ACC112 (cell line): Measurements from ENCODE around the gene PIGU.

Experiments
- H2AFZ ChIP-seq: fragments of 200-600 bp; sonication (generic); one replicate; pipeline ENCODE4 v1.6.0; 2017; ENCODE audit warnings: antibody characterized with exemption, low read length; ENCODE audit not compliant: unreplicated experiment
- H3K27ac ChIP-seq: fragments of 200-600 bp; sonication (generic); 2 replicates; pipeline ENCODE4 v1.5.1; 2014; ENCODE audit warnings: low read depth, mild to moderate bottlenecking, antibody characterized with exemption, low read length, moderate library complexity
- H3K27me3 ChIP-seq: fragments of 200-600 bp; sonication (generic); 2 replicates; pipeline ENCODE4 v1.6.1; 2014; ENCODE audit warnings: mild to moderate bottlenecking, antibody characterized with exemption, low read length, moderate library complexity, mixed read lengths; ENCODE audit not compliant: insufficient read depth
- H3K36me3 ChIP-seq: fragments of 200-600 bp; sonication (generic); 2 replicates; pipeline ENCODE4 v1.6.1; 2016; ENCODE audit warnings: mild to moderate bottlenecking, antibody characterized with exemption, low read length, moderate library complexity, mixed read lengths; ENCODE audit not compliant: insufficient read depth
- H3K4me1 ChIP-seq: fragments of 200-600 bp; sonication (generic); one replicate; pipeline ENCODE4 v1.6.1; 2016; ENCODE audit warnings: low read length, mixed read lengths; ENCODE audit not compliant: insufficient read depth, unreplicated experiment, control insufficient read depth
- H3K4me3 ChIP-seq: fragments of 200-600 bp; sonication (generic); 2 replicates; pipeline ENCODE4 v1.5.1; 2014; ENCODE audit warnings: mild to moderate bottlenecking, low read depth, low read length
- H3K79me2 ChIP-seq: fragments of 200-600 bp; sonication (generic); one replicate; pipeline ENCODE4 v1.6.0; 2016; ENCODE audit warnings: low read length; ENCODE audit not compliant: control insufficient read depth, unreplicated experiment, insufficient read depth

PIGU gene

GRCh38 chr20:34538671-34539123, 138.2 kb downstream of the PIGU start:
- Histone ChIP-seq H3K79me2 (no peaks in the 10 kb centered on the region), H3K4me1 (no peaks in the 10 kb centered on the region), H3K36me3 (peaks cover 21% of the 10 kb centered on the region; the same call in 1 of the 2 replicates), H3K27ac (no peak overlapping the region), H3K27me3 (no peaks in the 10 kb centered on the region), H2AFZ (no peak overlapping the region), H3K4me3 (no peak overlapping the region)

- Histone ChIP-seq H3K27me3 (no peaks in the 10 kb centered on the region), H3K4me3 (no peak overlapping the region), H2AFZ (no peak overlapping the region), H3K36me3 (peaks cover 24% of the 10 kb centered on the region; the same call in 1 of the 2 replicates), H3K27ac (no peak overlapping the region), H3K4me1 (no peaks in the 10 kb centered on the region), H3K79me2 (no peaks in the 10 kb centered on the region)
These were observed 139.2 kb downstream of the PIGU start for GRCh38 chr20:34537651-34538050.

GRCh38 chr20:34536798-34537394, 140.0 kb downstream of the PIGU start:
- H3K4me1 ChIP-seq: no peaks in the 10 kb centered on the region
- H3K36me3 ChIP-seq: peaks cover 27% of the 10 kb centered on the region; the same call in 1 of the 2 replicates
- H3K4me3 ChIP-seq: no peak overlapping the region
- no peak overlapping the region for H2AFZ ChIP-seq
- H3K27me3 ChIP-seq: no peaks in the 10 kb centered on the region
- no peak overlapping the region for H3K27ac ChIP-seq
- H3K79me2 ChIP-seq: peaks cover 3% of the 10 kb centered on the region

- Histone ChIP-seq H3K79me2 (peaks cover 3% of the 10 kb centered on the region), H3K27ac (no peak overlapping the region), H3K4me3 (no peak overlapping the region), H3K36me3 (peaks cover 24% of the 10 kb centered on the region; the same call in 1 of the 2 replicates), H3K27me3 (no peaks in the 10 kb centered on the region), H2AFZ (no peak overlapping the region), H3K4me1 (no peaks in the 10 kb centered on the region)
These were observed 141.0 kb downstream of the PIGU start for GRCh38 chr20:34535857-34536256.

- no peak overlapping the region for H3K27ac ChIP-seq
- no peaks in the 10 kb centered on the region for H3K27me3 ChIP-seq
- H2AFZ ChIP-seq: no peak overlapping the region
- H3K36me3 ChIP-seq: peaks cover 25% of the 10 kb centered on the region; the same call in 1 of the 2 replicates
- no peak overlapping the region for H3K4me3 ChIP-seq
- no peaks in the 10 kb centered on the region for H3K4me1 ChIP-seq
- H3K79me2 ChIP-seq: peaks cover 3% of the 10 kb centered on the region
These were observed 141.5 kb downstream of the PIGU start for GRCh38 chr20:34535301-34535840.

- no peak overlapping the region for H3K4me3 ChIP-seq
- H2AFZ ChIP-seq: no peak overlapping the region
- H3K4me1 ChIP-seq: no peaks in the 10 kb centered on the region
- peaks cover 3% of the 10 kb centered on the region for H3K79me2 ChIP-seq
- no peaks in the 10 kb centered on the region for H3K27me3 ChIP-seq
- H3K36me3 ChIP-seq: peaks cover 32% of the 10 kb centered on the region; the same call in 1 of the 2 replicates
- H3K27ac ChIP-seq: no peak overlapping the region
These were observed 142.3 kb downstream of the PIGU start for GRCh38 chr20:34534391-34535165.

- H3K79me2 ChIP-seq: peaks cover 6% of the 10 kb centered on the region
- H2AFZ ChIP-seq: no peak overlapping the region
- H3K4me1 ChIP-seq: no peaks in the 10 kb centered on the region
- peaks cover 32% of the 10 kb centered on the region; the same call in 1 of the 2 replicates for H3K36me3 ChIP-seq
- no peak overlapping the region for H3K27ac ChIP-seq
- H3K27me3 ChIP-seq: no peaks in the 10 kb centered on the region
- no peak overlapping the region for H3K4me3 ChIP-seq
These were observed 144.1 kb downstream of the PIGU start for GRCh38 chr20:34532756-34533155.

GRCh38 chr20:34532320-34532719, 144.6 kb downstream of the PIGU start:
- peaks cover 10% of the 10 kb centered on the region for H3K79me2 ChIP-seq
- no peak overlapping the region for H3K27ac ChIP-seq
- H2AFZ ChIP-seq: no peak overlapping the region
- H3K36me3 ChIP-seq: peaks cover 37% of the 10 kb centered on the region
- H3K4me1 ChIP-seq: no peaks in the 10 kb centered on the region
- no peaks in the 10 kb centered on the region for H3K27me3 ChIP-seq
- H3K4me3 ChIP-seq: no peak overlapping the region

GRCh38 chr20:34531608-34532265, 145.2 kb downstream of the PIGU start:
- Histone ChIP-seq H3K4me1 (peaks cover 4% of the 10 kb centered on the region), H2AFZ (no peak overlapping the region), H3K79me2 (peaks cover 15% of the 10 kb centered on the region), H3K27me3 (no peaks in the 10 kb centered on the region), H3K36me3 (peaks cover 41% of the 10 kb centered on the region), H3K27ac (no peak overlapping the region), H3K4me3 (no peak overlapping the region)

GRCh38 chr20:34530342-34530741, 146.6 kb downstream of the PIGU start:
- Histone ChIP-seq H3K27ac (no peak overlapping the region), H3K4me1 (peaks cover 14% of the 10 kb centered on the region), H3K79me2 (peaks cover 19% of the 10 kb centered on the region), H2AFZ (no peak overlapping the region), H3K36me3 (peaks cover 40% of the 10 kb centered on the region), H3K27me3 (no peaks in the 10 kb centered on the region), H3K4me3 (no peak overlapping the region)
